ENCODE results near the gene PLXND1.

Gene PLXND1

GRCh38 chr3:129534428-129535027 lies 71.9 kb downstream of the PLXND1 start:
- no peak for DNase-seq (ENCODE audit: low read depth in 2 of 2)
- H3K4me3 ChIP-seq (replicated peaks in 1 of 2; ENCODE audit: low read depth in 2 of 2, low read length in 2 of 2), result no peak overlapping the region
- TF ChIP-seq, protein P1, sequence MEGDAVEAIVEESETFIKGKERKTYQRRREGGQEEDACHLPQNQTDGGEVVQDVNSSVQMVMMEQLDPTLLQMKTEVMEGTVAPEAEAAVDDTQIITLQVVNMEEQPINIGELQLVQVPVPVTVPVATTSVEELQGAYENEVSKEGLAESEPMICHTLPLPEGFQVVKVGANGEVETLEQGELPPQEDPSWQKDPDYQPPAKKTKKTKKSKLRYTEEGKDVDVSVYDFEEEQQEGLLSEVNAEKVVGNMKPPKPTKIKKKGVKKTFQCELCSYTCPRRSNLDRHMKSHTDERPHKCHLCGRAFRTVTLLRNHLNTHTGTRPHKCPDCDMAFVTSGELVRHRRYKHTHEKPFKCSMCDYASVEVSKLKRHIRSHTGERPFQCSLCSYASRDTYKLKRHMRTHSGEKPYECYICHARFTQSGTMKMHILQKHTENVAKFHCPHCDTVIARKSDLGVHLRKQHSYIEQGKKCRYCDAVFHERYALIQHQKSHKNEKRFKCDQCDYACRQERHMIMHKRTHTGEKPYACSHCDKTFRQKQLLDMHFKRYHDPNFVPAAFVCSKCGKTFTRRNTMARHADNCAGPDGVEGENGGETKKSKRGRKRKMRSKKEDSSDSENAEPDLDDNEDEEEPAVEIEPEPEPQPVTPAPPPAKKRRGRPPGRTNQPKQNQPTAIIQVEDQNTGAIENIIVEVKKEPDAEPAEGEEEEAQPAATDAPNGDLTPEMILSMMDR (IDR thresholded peaks at IDR 0.05; ENCODE audit: low read depth, low read length), result no peak

DNA sequence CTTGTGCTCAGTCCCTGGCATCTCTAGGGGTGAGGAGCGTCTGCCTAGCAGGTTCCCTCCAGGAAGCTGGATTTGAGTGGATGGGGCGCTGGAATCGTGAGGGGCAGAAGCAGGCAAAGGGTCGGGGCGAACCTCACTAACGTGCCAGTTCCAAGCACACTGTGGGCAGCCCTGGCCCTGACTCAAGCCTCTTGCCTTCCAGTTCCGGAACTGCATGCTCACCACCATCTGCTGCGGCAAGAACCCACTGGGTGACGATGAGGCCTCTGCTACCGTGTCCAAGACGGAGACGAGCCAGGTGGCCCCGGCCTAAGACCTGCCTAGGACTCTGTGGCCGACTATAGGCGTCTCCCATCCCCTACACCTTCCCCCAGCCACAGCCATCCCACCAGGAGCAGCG lies 73.1 kb downstream of the PLXND1 start:
- no peak for DNase-seq (ENCODE audit: low read depth in 2 of 2)
- TF ChIP-seq, protein P1 (IDR thresholded peaks at IDR 0.05; ENCODE audit: low read depth, low read length), result no peak
- no peak overlapping the region for H3K4me3 ChIP-seq (replicated peaks in 1 of 2; ENCODE audit: low read depth in 2 of 2, low read length in 2 of 2)

DNA sequence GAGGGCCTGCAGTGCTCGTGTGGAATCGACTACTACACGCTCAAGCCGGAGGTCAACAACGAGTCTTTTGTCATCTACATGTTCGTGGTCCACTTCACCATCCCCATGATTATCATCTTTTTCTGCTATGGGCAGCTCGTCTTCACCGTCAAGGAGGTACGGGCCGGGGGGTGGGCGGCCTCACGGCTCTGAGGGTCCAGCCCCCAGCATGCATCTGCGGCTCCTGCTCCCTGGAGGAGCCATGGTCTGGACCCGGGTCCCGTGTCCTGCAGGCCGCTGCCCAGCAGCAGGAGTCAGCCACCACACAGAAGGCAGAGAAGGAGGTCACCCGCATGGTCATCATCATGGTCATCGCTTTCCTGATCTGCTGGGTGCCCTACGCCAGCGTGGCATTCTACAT lies 74.2 kb downstream of the PLXND1 start:
- DNase-seq (ENCODE audit: low read depth in 2 of 2), result no peak
- no peak overlapping the region for H3K4me3 ChIP-seq (replicated peaks in 1 of 2; ENCODE audit: low read depth in 2 of 2, low read length in 2 of 2)
- TF ChIP-seq, protein P1 (IDR thresholded peaks at IDR 0.05; ENCODE audit: low read depth, low read length), result no peak

DNA sequence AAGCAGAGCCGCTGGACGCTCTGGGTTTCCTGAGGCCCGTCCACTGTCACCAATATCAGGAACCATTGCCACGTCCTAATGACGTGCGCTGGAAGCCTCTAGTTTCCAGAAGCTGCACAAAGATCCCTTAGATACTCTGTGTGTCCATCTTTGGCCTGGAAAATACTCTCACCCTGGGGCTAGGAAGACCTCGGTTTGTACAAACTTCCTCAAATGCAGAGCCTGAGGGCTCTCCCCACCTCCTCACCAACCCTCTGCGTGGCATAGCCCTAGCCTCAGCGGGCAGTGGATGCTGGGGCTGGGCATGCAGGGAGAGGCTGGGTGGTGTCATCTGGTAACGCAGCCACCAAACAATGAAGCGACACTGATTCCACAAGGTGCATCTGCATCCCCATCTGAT lies 74.8 kb downstream of the PLXND1 start:
- TF ChIP-seq, protein P1 (IDR thresholded peaks at IDR 0.05; ENCODE audit: low read depth, low read length), result no peak
- DNase-seq (ENCODE audit: low read depth in 2 of 2), result no peak
- H3K4me3 ChIP-seq (replicated peaks in 1 of 2; ENCODE audit: low read depth in 2 of 2, low read length in 2 of 2), result no peak overlapping the region

- DNase-seq (ENCODE audit: low read depth in 2 of 2), result no peak
- TF ChIP-seq, protein P1 (IDR thresholded peaks at IDR 0.05; ENCODE audit: low read depth, low read length), result no peak
- H3K4me3 ChIP-seq (replicated peaks in 1 of 2; ENCODE audit: low read depth in 2 of 2, low read length in 2 of 2), result no peak overlapping the region
These were observed 75.7 kb downstream of the PLXND1 start for GRCh38 chr3:129530821-129531220.

- peak; percentile 48 to 96 for DNase-seq (ENCODE audit: low read depth in 2 of 2)
- TF ChIP-seq, protein P1 (IDR thresholded peaks at IDR 0.05; ENCODE audit: low read depth, low read length), result no peak
- H3K4me3 ChIP-seq (replicated peaks in 1 of 2; ENCODE audit: low read depth in 2 of 2, low read length in 2 of 2), result no peak overlapping the region
These were observed 76.2 kb downstream of the PLXND1 start for GRCh38 chr3:129530251-129530791.
